NCI-H2107 treated with DMSO at 0.1 percent for 48 hours (cell line): Measurements from ENCODE around the gene MCC.
"Not testable (repeated sequence)": the region's sequence is repeated elsewhere in the genome, so short reads cannot be mapped to it uniquely, and the experiment has no call there.

ENCODE experiments used
- DNase-seq: peaks from one replicate; lab custom pipeline; 2025; ENCODE audit not compliant: unreplicated experiment; lab: John Stamatoyannopoulos, UW

The MCC gene

DNA sequence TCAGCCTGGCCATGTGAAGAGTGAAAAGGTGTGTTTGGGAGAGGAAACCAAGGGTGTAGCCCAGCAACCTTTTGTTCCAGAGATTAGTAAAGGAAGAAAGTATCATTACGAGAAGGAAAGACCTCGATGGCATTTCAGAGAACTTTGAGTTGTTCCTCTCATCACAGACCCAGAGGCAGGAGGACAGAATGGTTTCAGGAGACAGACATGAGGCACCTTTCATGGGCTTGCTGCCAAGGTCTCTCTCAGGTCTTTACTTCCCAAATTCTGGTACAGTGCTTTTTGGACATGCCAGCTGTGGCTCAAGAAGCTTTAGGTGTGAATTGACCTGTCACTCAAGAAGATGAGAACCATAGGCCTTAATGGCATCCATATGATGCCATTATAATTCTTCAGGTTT is 2.8 kb upstream of the MCC start:
- DNase-seq: no peak

DNA sequence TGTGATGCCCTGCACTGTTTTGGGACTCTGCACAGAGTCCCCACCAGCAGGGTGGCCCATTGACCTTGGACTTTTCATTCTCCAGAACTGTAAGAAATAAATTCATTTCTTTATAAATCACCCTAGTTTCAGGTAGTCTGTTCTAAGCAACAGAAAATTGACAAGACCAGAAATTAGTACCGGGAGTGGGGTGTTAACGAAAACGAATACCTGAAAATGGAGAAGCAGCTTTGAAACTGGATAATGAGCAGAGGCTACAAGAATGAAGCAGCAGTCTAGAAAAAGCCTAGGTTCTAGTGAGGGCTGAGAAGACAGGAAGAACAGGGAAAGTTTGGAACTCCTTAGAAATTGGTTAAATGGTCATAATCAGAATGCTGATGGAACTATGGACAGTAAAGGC is 2.1 kb upstream of the MCC start:
- DNase-seq: no peak

DNA sequence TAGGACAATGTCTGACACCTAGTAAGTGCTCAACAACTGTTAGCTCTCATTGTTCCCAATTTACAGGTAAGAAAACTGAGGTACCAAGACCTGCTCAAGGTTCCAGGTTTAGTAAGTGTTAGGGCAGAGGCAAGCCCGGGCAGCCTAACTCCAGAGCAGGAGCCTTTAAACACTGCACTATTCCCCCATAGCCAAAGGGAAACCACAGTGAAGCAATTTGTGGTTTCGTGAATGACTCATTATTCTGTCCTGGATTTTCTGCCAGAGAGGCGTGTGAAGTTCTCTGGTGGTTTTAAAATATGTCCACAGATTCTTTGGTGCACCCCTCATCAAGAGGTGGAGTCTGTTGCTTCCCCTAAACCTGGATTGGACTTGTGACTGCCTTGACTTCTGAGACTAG is 1.0 kb upstream of the MCC start:
- DNase-seq: peak; percentile 11

DNA sequence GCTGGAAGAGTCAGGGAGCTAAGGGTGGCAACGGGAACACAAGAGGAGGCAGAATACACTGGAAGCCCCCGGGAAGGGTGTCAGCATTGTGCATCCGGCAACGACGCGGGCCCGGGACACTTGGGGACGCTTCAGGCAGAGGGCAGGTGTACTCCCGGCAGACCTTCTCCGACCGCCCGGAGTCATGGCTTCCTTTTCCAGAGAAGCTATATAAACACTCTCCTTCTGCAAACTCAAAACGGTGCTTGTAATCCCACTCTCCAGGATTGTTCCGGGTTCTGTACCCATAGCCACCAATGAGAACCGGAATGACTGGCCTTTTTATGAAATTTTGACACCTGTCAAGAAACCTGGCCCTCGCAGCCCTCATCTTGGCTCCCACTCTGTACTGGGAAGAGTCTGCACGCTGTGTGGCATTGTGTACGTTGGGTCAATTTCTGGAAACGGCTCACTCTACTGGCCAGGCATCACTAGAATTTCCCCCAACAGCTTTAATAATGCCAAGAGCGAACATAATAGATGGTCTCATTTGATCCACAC is 462 bp upstream of the MCC start:
- DNase-seq: no peak

DNA sequence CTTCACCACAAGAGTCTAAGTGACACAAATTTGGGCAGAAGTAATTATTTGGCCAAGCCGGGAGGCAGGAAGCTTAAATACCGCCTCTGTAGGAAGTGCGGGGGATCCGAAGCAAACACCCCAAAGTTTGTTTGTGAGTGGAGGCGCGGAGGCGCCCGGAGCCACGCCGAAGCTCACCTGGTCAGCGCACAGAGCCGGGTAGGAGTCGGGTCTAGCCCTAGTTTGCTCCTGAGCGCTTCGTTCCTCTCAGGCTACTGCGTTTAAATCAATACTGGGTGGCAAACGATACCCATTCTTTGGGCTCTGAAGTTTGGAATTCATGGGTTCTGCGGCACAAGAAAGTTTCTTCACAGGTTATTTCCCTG is 855 bp downstream of the MCC start:
- no peak for DNase-seq

DNA sequence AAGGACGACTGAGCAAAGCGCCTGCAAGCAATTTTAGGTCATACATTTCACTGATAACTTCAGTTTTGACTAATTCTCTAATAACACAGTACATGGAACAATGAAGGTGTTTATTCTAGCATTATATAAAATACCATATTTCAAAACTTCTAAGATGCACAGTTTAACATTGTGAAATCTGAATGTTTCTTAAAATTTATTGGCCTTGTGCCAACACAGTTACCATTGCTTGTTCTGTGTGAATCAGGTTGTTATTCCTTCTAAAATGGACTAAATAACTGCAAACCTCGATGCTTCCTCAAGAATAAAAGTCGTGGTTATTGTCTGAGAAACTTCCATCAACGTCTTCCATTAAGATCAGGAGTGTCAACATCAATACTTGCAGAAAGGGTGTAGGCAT is 8.0 kb downstream of the MCC start:
- DNase-seq: no peak

DNA sequence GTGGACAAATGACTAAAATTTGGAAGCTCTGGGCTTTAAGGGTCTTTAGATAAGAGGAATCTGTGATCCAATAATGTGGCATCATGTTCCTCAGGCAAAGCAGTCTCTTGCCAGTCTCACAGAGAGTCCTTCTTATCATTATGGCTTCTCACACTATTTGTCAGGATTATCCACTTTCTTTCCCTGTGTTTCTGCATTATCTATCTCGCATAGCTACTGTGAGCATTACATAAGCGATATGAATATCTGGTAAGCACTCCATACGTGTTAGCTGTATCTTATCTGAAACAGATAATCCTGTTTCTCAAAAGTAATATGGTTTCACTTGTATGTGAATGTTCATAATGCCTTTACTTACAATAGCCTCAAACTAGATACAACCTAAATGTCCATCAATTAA is 9.6 kb downstream of the MCC start:
- no peak for DNase-seq

DNA sequence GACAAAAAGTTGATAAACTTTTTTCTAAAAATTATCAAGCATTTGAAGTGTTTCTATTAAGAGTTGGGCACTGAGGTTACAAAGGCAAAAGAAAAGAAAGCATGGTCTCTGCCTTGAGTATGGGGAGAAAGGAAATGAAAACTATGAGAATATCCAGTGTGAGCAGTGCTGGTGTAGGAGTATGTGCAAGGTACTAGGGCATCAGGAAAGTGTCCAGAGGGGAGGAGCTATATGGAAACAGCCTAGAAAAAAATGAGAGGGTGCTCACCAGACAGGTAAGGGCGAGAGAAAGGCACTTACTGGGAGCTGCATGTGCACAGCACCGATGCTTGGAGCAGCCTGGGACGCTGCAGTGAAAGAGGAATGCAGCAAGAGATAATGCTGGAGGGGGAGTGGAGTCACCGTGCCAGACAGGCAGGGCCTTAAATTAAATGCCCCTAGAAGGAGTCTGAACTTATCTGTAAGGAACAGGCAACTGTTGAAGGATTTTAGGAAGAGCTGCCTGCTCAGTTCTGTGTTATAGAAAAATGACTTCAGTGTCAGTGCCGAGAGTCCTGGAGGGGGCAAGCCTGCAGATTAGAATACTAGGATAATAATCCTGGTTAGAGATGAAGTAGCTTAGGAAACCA is 14.0 kb downstream of the MCC start:
- no peak for DNase-seq

DNA sequence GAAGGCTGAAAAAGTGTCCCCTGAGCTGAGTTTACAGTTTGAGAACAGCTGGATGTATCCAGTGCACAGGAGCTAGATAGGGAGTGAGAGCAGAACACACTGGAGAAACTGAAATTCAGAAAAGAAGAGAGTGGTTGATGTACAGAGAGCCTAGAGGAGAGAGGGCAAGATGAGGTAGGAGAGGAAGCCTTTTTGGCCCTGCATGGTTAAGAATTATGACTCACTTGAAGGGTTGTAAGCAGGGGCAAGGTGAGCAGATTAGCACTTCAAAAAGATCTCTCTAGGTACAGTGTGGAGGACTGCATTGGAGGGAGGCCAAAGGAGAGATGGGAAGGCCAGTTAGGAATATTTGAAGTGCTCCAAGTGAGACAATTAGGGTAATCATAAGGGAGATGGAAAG is 25.2 kb downstream of the MCC start:
- DNase-seq: no peak

DNA sequence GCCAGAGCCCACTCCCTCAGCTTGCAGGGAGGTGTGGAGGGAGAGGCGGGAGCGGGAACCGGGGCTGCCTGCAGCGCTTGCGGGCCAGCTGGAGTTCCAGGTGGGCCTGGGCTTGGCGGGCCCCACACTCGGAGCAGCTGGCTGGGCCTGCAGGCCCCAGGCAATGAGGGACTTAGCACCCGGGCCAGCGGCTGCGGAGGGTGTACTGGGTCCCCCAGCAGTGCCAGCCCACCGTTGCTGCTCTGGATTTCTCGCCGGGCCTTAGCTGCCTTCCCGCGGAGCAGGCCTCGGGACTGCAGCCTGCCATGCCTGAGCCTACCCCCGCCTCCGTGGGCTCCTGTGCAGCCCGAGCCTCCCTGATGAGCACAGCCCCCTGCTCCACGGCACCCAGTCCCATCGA is 31.1 kb downstream of the MCC start:
- not testable (repeated sequence) for DNase-seq

DNA sequence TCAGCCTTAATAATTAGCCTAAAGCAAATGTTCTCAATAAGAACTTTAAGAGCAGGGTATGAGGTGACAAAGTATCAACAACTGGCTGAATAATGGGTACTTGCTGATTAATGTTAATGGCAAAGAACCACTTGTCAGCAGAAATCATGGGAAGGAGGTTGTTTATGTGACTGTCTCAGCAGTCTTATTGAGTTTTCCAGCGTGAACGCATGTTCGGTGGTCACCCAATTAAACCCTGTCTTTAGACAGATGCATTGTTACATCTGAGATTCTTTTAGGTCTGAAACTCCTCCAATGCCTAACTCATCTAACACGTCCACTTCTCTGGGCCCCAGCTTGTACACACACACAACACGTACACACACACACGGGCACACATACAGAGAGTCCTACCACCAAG is 35.3 kb downstream of the MCC start:
- DNase-seq: no peak

DNA sequence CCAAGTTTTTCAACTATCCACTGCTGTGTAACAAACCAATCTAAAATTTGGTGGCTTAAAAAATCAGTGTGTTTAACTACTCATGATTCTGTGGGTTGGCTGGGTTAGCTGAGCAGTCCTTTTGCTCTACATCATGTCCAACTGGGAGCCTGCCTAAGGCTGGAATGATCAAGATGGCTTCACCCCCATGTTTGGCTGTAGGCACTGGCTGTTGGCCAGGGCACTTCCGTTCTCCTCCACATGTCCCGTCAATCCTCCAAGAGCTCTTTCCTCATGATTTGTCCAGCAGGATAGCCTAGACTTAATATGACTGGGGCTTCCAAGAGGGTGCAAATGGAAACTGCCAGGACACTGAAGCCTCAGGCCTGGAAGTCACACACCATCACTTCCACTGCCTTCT is 36.5 kb downstream of the MCC start:
- DNase-seq: no peak

DNA sequence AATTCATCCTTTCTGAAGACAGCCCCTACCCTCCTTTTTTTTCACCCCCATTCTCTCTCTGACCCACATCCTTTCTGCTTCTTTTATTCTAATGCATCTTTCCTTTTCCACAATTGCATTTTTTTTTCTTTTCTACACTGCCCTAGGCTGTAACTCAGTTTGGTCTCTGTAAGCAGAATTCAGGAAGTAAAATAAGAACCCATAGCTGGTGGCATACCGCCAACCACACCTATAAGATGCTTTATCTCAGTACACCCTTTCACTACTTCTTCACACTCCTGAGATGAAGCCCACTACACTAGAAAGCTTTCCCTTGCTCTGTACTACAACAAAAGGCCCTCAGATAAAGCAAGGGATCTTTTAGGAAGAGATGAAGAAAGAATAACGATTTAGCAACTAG is 37.3 kb downstream of the MCC start:
- DNase-seq: no peak

DNA sequence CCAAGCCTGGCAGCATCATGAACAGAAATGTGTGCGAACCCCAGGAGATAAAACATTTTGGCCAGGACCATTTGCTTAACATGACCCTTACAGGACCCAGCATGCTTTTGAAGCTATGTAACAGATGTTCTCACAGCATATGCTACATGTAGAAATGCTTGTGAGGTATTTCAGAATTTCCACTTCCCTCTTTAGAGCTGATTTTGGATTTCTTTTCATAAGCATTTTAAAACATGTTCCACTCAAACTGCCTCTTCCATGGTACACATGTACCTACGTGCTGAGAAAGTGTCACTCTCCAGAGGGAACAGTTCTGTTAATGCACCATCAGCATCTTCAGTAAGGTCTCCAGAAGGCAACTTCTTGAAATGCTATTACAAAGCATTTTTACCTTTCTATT is 37.8 kb downstream of the MCC start:
- DNase-seq: no peak

DNA sequence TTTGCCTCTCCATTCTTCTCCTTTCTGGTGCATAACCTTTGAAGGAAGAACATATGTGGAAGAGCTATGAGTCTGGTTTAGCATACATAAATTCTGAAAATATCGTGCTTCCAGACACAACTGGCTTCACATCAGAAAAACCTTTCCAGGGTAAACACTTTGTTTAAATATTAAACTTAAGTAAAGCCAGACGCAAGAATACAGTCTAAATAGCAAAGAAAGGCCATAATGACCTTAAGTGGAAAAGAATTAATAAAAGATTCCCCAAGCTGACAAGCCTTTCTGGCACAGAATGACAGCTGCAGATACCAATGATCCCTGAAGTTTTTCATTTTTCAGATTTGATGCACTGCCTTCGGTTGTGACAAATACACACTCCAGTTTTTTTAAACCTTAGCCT is 40.0 kb downstream of the MCC start:
- no peak for DNase-seq

DNA sequence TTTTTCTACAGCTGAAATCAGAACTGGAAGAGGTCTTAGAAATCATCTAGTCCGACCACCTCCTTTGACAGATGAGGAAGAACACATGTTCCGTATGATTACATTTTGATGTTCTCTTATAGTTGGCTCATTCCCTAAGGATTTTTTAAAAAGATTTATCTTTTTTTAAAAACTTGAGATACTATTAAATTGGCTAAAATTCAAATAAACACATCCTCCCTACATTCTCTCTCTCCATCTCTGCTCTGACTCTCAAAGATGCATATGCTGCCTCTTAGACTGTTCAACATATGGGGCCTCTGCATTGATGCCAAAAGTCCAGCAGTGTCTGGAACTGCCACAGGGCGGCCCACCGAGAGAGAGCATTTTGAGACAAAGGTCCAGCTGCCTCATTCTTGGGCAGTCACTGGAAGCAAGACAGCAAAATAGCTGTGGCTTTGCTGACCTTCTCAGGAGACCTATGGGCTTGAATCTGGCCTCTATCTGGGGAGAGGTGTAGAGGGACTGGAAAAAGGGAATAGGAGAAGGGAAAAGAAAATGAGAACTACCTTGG is 40.7 kb downstream of the MCC start:
- no peak for DNase-seq

DNA sequence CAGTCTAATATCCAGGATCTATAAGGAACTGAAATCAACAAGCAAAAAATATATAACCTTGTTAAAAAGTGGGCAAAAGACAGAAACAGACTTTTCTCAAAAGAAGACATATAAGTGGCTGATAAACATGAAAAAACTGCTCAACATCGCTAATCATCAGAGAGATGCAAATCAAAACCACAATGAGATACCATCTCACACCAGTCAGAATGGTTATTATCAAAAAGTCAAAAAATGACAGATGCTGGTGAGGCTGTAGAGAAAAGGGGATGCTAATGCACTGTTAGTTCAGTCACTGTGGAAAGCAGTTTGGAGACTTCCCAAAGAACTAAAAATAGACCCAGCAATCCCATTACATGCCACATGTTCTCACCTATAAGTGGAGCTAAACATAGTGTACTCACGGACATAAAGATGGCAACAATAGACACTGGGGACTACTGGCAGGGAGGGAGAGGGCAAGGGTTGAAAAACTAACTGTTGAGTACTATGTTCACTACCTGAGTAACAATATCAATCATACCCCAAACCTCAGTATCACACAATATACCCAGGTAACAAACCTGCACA is 41.8 kb downstream of the MCC start:
- DNase-seq: no peak

DNA sequence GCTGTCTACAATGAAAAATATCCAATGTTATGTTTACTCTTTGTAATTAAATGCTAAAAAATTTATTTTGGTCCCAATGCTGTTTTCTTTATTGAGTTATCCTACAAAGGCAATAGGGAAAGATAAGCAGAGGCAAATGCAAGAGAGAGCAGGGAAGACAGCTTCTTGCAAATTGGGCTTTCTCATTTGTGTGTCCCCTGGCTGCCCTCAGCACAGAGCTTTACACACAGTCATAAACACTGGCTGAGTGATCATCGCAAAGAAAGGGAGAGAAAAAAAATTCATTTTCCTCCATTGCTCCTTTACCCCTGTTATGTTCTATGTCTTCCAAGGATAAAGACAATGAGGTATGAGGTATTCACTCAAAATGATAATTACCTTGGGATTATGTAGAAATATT is 51.1 kb downstream of the MCC start:
- DNase-seq: no peak

DNA sequence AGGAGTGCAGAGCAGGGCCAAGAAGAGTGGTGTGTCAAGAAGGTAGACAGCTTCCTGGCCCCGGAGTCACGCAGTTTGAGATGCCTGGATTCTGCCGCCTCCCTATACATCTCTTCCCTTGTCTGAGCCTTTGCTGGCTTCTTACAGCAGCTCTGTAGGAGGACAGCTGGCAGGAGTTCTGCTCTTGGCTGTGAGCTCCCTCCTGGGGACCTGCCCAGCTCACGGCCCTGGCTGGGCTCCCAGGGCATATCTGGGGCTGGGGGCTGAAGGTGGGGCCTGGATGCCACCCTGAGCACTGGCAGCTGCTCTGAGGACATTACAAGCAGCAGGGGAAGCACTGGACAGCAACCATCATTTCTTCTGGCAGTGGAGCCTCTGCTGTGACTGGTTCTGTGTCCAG is 52.7 kb downstream of the MCC start:
- no peak for DNase-seq

DNA sequence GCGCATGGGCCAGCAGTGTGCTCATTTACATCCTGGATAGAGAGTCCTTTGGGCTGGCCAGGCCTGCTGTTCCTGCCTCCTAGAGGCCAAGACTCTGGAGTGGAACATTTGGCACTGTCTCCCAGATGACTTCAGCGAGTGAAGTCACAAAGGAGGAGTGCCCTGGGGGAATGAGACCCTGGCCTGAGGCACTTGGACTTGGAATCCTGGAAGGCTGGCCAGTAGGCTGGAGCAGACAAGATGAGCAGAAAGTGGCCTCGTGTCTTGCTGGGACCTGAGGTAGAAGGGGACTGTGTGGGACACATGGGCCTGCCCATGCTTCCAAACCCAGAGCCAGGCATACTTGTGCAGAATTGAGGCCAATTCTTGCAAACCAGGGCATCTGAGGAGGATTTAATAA is 53.4 kb downstream of the MCC start, which contains the start of gene TSSK1B:
TSSK1B (minus strand) TSS at position 101 of the 400 bp plus-strand sequence. CDS start 150 bp downstream, outside the sequence.
- DNase-seq: no peak

DNA sequence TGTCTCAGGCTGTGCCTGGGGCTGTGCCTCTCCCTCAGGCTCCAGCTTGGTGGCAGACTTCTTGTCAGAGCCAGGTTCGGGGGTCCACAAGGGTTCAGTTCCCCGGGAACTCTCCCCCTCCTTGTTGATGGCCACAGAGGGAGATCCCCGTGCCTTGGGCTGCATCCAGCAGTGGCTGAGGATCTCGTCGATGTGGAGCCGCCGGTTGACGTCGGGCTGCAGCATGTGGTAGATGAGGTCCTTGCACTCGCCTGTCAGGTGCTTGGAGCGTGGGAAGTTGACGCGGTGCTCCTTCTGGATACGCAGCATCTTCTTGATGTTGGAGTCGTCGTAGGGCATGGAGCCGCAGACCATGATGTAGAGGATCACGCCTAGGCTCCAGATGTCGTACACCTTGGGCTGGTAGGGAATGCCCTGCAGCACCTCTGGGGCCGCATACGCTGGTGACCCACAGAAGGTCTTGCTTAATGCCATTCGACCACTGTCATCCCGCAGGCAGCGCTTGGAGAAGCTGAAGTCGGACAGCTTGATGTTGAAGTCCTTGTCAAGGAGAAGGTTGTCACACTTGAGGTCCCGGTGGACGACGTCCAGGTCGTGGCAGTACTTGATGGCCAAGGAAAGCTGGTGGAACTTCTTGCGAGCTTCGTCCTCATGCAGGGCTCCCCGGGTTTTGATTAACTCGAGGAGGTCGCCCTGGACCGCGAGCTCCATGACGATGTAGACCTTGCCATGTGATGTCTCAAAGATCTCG is 54.2 kb downstream of the MCC start:
- no peak for DNase-seq

DNA sequence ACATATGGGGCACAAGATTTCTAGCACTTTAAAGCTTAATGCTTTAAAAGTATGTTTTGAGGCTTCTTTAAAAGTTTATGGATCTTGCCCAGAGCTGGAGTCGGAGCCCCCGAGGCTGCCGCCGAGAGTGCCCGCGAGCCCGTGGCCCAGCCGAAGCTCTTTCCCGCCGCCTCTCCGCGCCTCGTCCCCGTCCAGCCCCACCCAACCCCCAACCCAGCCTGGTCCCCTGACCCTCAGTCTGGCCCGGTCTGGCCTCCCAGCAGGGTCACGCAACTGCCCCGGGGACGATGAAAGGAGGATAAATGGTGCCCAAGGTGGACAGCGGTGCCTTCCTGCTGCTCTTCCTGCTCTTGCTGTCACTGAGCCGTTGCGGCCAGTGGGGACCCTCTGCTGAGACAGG is 55.2 kb downstream of the MCC start:
- DNase-seq: no peak
